Measurements from ENCODE around the gene FAM241B.

The FAM241B gene

DNA sequence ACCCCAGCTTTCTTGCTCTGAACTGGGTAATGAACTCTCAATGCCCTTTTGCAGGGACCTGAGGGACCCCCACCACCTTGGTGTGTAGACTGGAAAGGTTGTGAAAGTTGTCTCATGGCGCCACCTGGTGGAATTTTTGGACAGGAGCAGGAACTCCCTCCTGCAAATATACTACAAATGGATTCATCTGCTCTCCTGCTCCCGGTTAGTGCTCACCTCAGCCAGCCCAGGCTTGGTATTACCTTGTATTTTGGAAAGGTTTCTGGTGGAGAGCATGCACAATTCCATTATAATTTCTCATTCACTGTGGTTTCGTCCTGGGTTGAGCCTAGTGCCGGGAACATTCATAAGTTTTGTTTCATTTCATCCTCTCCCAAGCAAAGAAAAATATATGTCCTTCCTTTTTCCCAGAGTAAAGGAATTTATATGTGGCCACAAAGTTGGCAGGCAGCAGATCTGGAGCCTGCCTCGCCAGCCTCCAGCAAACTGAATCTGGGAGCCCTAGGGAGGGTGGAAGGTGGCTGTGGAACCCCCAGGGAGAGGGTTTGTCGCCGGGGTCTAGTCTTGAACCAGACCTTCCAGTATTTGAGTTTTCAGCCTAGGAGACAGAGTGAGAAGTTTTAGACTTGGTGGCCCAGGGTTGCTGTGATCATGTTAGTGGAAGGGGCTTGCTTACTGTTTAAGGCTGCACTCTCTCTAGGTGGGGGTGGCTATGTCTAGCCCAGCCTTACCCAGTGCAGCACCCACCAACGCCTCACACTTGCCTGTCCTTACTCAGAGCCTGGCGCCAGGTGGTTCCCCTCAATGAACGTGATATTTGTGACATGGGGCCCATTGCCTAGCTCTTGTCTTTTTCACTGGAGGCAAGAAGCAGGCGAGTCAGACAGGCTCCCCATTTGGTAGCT, 9.5 kb downstream of the FAM241B start:
- H3K27ac ChIP-seq: no peak overlapping the region
- TF ChIP-seq CTCF (conservative IDR thresholded peaks at IDR 0.05): peak; percentile 90

DNA sequence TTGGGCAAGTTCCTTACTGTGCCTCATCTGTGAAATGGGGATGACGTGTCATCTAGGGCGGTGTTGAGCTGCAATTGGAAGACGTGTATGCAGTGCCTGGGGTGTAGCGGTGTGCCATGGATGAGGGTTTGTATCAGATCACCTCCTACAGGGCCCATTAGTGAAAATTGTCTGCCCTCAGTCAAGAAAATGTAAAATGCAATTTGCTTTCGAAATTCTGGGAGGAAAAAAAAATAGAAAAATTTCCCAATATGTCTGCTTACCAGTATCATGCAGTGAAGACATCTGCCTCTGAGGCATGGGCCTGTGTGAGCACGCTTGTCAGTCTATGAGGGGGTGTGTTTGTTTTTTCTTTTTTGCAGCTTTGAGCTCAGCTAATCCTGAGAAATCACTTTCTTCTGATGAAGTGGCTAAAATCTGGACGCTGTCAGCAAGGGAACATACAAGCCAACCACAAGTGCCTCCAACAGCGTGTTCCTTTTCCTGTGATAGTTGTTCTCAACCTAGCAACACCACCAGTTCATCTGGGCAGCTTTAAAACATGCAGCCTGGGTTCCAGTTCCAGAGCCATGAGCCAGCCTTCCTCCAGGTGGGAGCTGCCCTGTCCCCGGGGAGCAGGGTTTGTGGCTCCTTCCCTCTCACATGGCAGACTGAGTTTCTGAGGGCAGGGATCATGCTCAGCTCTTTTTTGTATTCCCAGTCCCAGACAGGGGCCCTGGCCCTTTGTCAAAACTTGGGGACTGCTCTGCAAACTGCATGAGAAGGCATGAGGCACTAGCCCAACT, 10.3 kb downstream of the FAM241B start:
- TF ChIP-seq CTCF (conservative IDR thresholded peaks at IDR 0.05): no peak
- H3K27ac ChIP-seq: no peak overlapping the region

GRCh38 chr10:69641261-69641980, 11.4 kb downstream of the FAM241B start:
- no peak for TF ChIP-seq CTCF (conservative IDR thresholded peaks at IDR 0.05)
- H3K27ac ChIP-seq: no peak overlapping the region

GRCh38 chr10:69642747-69643146, 12.7 kb downstream of the FAM241B start:
- TF ChIP-seq CTCF (conservative IDR thresholded peaks at IDR 0.05): no peak
- no peak overlapping the region for H3K27ac ChIP-seq

DNA sequence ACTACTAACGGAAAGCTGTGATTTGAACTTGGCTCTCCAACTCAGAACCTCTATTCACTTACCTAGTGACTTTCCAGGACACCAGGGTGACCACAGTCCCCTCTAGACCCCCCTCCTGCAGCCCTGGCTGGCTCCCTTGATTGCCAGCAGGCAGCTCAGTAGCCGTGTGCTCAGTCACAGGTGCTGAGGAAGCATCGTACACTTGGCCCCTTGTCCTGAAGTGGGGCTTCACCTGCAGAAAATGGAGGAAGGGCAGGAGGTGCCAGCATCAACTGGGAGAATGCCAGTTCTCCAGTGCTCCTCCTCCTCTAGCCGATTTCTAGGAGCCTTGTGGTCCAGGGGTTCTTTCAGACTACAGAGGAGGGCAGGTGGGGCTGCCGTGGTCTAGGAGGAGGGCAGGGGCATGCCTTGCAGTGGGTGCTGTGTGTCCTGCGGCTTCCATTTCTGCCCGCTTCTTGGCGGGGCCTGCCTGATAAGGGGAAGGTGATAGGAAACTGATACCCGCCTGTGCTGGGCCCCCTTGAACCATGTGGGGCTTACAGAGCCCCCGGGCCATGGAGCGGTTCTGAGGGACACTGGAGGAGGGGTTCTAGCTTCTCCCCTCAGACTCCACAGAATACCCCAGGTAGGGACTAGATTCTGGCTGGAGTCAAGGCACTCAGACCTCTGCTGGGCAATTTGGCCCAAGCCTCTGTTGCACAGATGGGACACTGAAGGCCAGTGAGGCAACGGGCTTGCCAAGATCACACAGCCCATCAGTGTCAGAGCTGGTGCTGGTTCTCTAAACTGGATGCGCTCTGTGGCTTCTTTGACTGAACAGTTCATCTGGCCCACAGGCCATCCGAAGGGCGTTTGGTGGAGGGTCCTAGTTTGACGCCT, 14.0 kb downstream of the FAM241B start:
- TF ChIP-seq CTCF (conservative IDR thresholded peaks at IDR 0.05): no peak
- no peak overlapping the region for H3K27ac ChIP-seq

DNA sequence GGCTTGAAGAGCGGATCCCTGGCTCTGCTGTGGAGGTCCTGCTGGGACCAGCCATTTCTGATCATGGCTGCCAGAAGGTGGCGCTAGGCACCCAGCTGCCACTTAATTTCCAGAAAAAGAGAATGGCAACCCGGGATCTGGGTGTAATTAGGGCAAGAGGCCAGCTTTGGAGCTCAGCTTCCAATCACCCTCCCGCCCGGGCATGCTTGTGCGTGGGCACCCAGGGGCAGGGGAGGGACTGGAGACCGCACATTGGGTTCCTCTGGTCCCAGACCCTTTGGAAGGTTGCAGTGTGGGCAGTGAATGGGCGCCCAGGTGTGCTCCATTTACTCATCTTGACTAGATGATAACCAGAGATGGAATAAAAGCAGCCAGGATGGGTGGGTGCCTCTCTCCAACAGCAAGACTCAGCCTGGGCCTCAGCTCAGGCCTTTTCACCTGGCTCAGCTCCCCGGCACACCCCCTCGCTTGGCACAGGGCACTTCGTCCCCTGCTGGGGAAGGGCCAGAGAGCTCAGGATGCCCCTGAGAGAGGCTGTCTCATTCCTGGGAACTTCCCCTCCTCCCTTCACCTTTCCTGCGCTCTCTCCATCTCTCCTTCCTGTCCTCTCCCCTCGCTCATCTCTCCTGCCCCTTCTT, 14.7 kb downstream of the FAM241B start:
- peak; percentile 94 for TF ChIP-seq CTCF (conservative IDR thresholded peaks at IDR 0.05)

More for the DNA sequence above, 14.7 kb downstream of the FAM241B start:
- no peak overlapping the region for H3K27ac ChIP-seq
